Pons (tissue), 1 donor: ENCODE data around the gene NYAP2.
A peak's percentile ranks its signal among the peaks of the same experiment; 100 is the strongest.

ENCODE experiments used
- DNase-seq: peaks from one replicate; pipeline ENCODE4 v3.0.0-alpha.2; 2016; ENCODE audit warnings: low spot score

The NYAP2 gene

GRCh38 chr2:225399504-225399903 lies at the start of gene NYAP2:
Gene NYAP2, plus strand, starts transcription at chr2:225399710. Its CDS starts 9,171 bp downstream, at chr2:225408881.
- DNase-seq, result no peak

GRCh38 chr2:225353579-225354085 lies 45.9 kb upstream of the NYAP2 start:
- no peak for DNase-seq

DNA sequence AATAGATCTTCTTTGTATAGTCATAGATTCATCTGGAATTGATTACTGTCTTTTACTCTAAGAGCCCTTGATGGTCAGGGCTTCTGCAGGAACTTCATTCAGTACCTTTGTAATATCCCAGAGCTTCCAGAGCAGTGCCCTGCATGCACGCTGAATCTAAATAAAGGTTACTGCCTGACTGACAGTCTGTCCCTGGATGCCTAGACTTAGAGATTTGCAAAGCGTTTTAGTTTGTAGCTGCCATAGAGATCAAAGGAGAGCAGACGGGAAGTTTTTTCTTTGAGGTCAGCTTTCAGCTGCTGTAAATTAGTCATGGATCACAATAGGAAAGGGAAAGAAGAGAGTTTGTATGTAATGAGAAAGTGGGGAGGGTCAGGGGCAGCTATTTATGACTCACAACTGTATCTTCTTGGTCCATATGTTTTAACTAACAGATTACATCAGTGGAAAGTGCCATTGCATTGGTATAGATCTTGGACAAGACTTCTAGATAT lies 45.2 kb upstream of the NYAP2 start:
- no peak for DNase-seq

DNA sequence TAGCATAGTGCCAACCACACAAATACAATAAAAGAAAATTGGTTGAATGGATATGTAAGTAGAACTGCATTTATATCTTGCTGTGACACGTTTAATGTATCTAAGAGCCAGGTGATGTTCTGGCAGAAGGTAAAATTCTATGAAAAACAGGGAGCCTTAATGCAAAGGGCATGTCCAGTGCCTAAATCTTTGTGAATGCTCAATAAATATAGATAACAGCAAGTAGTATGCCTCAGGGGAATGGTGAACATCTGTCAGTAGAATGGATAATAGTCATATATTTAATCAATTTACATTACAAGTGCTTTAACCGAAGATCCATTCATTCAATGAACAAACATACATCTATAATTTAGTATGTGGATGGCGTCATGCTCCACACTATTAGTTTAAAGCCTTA lies 43.7 kb upstream of the NYAP2 start:
- no peak for DNase-seq

DNA sequence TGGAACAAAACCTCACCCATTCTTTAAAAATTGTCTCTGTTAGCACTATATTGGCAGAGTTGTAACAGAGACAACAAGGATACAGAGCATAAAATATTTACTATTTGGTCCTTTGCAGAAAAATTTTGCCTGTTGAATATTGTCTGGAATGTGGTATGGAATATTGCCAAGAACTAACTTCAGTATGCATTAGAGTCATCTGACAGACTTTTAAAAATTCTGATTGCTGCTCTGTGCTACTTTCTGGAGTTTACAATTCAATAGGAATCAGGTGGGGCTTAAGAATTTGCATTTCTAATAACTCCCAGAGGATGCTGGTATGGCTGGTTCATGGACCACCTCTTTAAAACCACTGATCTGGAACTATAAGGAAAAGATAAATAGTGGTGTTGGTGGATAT lies 32.8 kb upstream of the NYAP2 start:
- DNase-seq, result no peak

DNA sequence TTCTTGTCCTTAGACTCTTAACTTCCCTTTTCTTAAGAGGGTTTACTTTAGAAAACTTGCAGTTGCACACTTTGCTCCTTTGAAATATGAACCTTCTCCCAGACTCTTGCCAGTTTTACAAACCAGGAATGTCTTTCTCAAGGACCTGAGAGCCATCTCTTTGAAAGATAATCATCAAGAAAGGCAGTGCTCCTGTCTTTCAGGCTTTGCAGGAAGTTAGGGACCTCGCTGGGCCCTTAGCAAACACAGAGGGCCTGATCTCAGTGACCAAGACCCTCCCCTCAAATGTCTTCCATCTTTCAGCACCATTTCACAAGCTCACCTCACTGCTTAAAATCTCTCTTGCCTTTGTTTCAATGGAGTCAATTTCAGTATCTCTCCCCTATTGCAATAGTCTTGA lies 32.0 kb upstream of the NYAP2 start:
- no peak for DNase-seq

GRCh38 chr2:225378984-225379383 lies 20.5 kb upstream of the NYAP2 start:
- no peak for DNase-seq

DNA sequence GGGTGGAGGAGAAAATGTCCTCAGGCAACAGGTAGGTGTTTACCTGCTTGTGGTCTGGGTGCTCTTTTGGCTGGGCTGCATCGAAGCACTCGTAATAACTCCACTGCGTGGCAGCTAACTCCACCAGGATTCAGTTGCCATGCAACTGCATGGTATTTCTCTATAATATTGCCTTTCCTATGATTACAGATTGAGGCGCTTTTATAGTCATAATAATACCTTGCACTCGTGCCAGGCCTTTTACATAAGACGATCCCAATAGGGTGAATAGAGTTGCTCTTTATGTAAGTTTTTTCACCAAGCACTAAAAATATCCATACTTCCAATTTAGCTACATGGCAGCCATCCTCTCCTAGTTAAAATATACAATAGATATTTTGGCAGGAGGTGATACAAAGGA lies 19.7 kb upstream of the NYAP2 start:
- DNase-seq, result no peak

DNA sequence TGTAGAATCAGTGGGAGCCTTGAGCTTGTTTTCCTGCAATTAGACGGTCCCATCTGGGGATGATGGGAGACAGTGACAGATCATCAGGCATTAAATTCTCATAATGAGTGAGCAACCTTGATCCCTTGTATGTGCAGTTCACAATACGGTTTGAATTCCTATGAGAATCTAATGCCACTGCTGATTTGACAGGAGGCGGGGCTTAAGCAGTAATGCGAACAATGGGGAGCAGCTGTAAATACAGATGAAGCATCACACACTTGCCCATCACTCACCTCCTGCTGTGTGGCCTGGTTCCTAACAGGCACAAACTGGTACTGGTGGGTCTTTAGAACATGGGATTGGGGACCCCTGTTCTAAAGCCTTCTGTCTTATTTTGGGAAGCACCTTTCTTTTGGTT lies 17.9 kb upstream of the NYAP2 start:
- no peak for DNase-seq

GRCh38 chr2:225398372-225398771 lies 1.1 kb upstream of the NYAP2 start:
- no peak for DNase-seq

- DNase-seq, result peak; percentile 24
Observed at GRCh38 chr2:225400060-225400511, 576 bp downstream of the NYAP2 start.

DNA sequence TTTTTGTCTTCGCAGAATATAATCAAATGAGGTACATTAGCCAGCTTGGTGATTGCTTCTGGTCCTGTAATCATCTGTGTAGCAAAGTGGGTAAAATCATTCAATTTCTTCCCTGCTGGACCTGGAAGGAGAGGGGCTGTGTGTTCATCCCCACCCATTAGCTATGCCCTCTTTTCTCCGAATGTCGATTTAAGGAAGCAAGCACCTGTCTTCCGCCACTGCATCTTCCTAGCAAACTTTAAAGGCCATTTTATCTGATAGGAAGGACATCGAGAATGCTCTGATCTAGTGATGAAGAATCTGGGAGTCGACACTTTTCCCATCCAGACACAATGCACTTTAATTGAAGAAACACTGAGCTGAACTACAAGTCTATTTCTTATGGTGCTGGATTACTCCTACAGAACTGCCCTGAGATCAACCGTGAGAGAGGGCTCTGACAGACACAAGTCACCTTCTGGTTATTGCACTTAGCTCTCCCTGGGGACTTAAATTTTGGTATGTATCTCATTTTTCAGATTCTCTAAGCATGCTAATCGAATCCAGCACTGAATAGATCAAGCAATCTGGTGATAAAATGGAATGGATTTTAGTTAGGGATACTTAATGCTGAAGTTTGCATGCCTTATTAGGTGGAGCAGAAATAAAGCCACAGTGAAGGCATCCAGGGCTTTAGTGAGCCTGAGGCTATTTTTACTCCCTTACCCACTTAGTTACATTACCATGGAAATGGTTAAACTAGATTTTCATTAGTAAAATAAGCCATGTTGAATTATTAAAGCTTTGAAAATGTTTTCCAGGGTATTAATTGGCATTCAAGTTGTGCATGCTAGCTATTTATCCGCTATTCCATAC lies 1.3 kb downstream of the NYAP2 start:
- no peak for DNase-seq

DNA sequence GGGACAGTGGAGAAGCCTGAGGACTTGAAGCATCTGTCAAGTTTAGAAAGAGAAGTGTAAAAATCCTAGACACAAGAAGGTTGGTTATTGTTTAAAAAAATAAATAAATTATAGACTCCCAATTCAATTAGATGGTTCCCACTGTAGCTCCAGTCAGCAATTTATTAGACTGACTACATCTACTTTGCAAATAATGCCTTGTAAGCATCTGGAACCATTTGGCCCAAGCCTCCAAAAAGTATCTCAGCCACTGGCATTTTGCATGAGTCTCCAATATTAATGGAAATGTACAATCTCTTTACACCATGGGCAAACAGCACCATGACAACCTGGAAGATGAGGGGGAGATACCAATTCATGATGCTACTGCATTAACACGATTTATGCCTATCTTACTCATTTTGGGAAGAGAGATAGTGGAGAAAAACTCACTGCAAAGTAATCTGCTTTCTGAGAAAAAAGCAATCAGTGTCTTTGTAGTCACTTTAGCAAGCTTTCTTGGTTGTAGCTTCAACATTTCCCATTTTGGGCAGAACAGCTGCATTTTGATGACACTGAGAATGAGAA lies 2.8 kb downstream of the NYAP2 start:
- no peak for DNase-seq

GRCh38 chr2:225411452-225411851 lies 11.9 kb downstream of the NYAP2 start:
- DNase-seq, result no peak

GRCh38 chr2:225413786-225414185 lies 14.3 kb downstream of the NYAP2 start:
- DNase-seq, result no peak

GRCh38 chr2:225414902-225415301 lies 15.4 kb downstream of the NYAP2 start:
- DNase-seq, result no peak

DNA sequence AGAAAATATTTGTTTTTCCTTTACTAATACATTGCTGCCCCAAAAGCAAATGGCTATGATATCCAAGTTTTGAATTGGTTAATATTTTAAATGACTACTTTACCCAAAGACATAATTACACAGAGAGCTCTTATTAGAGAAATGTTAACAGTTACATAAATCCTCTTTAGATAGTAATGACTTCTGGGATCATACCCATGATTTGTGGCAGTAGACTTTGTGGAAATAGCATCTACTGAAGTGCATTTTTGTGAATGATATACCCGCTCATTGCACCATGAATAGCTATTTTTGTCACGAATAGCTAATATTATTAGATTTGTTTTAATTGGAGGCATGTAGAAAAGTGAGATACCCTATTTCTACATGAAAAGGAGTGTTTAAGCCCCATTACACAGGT lies 15.8 kb downstream of the NYAP2 start:
- no peak for DNase-seq

DNA sequence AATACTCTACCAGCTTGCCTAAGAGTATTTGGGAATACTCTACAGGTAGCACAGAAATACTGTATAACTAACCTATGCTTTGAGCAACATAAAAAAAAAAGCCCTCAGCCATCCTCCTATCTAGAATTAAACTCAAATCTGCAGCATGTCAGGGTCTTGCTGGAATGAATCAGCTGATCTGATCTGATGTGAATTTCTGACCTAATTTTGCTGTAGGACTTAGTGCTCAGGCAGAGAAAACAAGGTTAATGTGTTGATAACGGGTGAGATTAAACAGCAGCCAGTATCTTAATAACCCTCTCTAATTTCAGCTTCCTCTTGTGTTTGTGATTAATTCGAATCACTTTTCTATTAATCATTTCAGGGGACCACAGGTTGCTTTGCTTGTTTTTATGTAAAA lies 16.3 kb downstream of the NYAP2 start:
- no peak for DNase-seq

- DNase-seq, result no peak
Observed at GRCh38 chr2:225416616-225417367, 17.3 kb downstream of the NYAP2 start.

DNA sequence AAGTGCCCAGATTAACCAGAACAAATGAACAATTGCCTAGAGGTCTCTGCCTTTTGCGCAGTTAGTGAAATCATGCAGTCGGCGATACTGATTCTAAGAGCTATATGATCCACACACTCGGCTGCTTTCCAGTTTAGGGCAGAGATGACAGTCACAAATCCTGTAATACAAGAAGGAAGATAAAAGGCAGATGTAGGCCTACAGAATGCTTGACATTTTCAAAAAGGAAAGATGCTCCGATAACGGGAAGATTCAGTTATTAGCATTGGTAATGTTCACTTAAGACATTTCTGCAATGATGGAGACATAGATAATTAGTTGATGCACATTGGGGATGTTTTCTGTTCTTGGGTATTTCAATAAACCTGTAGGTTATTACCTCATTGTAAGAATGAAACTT lies 19.5 kb downstream of the NYAP2 start:
- DNase-seq, result no peak

DNA sequence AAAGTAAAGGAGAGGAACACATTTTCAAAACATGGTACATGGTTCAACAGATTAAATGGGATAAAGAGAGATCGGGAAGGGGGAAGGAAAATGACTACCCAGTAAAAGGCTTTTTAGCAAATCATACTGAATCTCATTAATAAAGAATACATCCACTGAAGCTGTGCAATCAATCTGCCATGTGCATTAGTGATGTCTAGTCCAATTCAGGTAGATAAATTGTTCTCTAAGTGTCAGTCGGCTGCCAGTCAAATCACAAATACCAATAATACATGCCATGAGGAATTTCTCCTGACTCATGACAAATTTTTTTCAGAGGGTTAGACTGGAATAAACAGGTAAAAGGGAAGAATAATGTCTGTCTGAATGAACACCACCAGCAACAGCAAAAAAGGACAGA lies 22.6 kb downstream of the NYAP2 start:
- no peak for DNase-seq

DNA sequence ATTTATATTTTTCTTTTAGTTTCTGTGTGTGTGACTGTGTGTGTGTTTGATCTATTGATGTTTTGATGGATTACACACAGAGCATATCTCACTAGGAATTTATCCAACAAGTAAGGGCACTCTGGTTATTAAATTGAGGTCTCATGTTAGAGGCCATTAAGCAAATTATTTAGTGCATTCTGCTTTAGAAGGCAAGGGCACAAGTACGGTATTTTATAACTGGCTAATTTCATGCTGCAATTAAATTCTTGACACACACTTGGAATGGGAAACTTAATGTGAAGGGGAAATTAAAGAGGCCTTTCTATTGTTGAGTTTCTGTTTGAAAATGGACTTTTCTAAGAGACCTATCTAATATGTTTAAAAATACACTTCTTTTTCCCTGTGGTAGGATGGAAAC lies 25.8 kb downstream of the NYAP2 start:
- DNase-seq, result no peak

DNA sequence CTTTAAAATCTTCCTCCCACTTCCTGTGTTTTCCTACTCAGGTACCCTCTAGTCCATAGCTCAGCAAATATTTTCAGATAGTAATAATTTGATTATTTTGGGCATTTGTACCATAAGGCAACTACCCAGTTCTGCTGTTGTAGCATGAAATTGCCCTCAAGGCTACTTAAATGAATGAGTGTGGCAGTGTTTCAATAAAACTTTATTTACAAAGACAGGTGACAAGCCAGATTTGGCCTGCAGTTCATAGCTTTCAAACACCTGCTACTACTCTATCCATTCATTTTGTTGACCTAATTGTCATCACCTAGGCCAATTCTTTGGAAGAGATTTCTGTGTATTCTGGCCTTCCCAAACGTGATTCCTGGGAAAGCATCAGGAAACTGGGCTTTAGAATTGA lies 28.9 kb downstream of the NYAP2 start:
- DNase-seq, result no peak
